ENCODE measurements around the gene TGOLN2. TPM values are rescaled to one million over a fixed set of nuclear protein-coding genes. Genes with fewer than 3 reads are reported as not detected.

The TGOLN2 gene
- total and polyA plus RNA-seq, 2 of the 13 experiments (the other 11 are each of a cell fraction or from before 2014, with no cell fraction given) = 99.6 to 155 TPM

GRCh38 chr2:85324639-85325465 lies 2.9 kb downstream of the TGOLN2 start (continued):
- TF ChIP-seq ARID3A (IDR thresholded peaks at IDR 0.05; ENCODE audit: low read depth, low read length) = peak; percentile 97
- no peak for TF ChIP-seq ZBTB8A (CRISPR knock-in tag; IDR thresholded peaks at IDR 0.05; ENCODE audit: borderline replicate concordance, low read depth)
- TF ChIP-seq POGZ (CRISPR knock-in tag; IDR thresholded peaks at IDR 0.05) = peak; percentile 62
- TF ChIP-seq SMAD3 (CRISPR knock-in tag; IDR thresholded peaks at IDR 0.05) = peak; percentile 40; the same call in 1 of the 2 replicates
- peak; percentile 24; the same call in 1 of the 2 replicates for TF ChIP-seq ZNF652 (CRISPR knock-in tag; IDR thresholded peaks at IDR 0.05; ENCODE audit: borderline replicate concordance, low read depth)
- TF ChIP-seq ZNF180 (CRISPR knock-in tag; IDR thresholded peaks at IDR 0.05; ENCODE audit: borderline replicate concordance, low read depth) = no peak
- TF ChIP-seq ZNF614 (CRISPR knock-in tag; IDR thresholded peaks at IDR 0.05; ENCODE audit: borderline replicate concordance) = peak; percentile 92
- peak; percentile 81 for TF ChIP-seq ATF7 (IDR thresholded peaks at IDR 0.05)
- TF ChIP-seq ATF7 (CRISPR knock-in tag; IDR thresholded peaks at IDR 0.05) = no peak
- 0 out of 2 replicates have a peak, but pooled peaks have one; percentile 50 for TF ChIP-seq HOXA5 (CRISPR knock-in tag; IDR thresholded peaks at IDR 0.05)
- TF ChIP-seq MED8 (CRISPR knock-in tag; IDR thresholded peaks at IDR 0.05; ENCODE audit: insufficient replicate concordance) = peak; percentile 51
- TF ChIP-seq ZNF124 (CRISPR knock-in tag; IDR thresholded peaks at IDR 0.05) = peak; percentile 44; the same call in 1 of the 2 replicates
- TF ChIP-seq ZNF749 (CRISPR knock-in tag; IDR thresholded peaks at IDR 0.05; ENCODE audit: borderline replicate concordance) = no peak
- no peak for TF ChIP-seq ZNF790 (CRISPR knock-in tag; IDR thresholded peaks at IDR 0.05; ENCODE audit: borderline replicate concordance)
- peak; percentile 29; the same call in 1 of the 2 replicates for TF ChIP-seq KDM3A (CRISPR knock-in tag; IDR thresholded peaks at IDR 0.05; ENCODE audit: low read depth)
- peak; percentile 32; the same call in 1 of the 2 replicates for TF ChIP-seq SIX1 (CRISPR knock-in tag; IDR thresholded peaks at IDR 0.05; ENCODE audit: borderline replicate concordance)
- no peak for TF ChIP-seq GPBP1L1 (CRISPR knock-in tag; IDR thresholded peaks at IDR 0.05)
- peak; percentile 39; the same call in 1 of the 2 replicates for TF ChIP-seq SRF (IDR thresholded peaks at IDR 0.05; ENCODE audit: low read depth, low read length)
- peak; percentile 76 to 78 for TF ChIP-seq POLR2A (IDR thresholded peaks at IDR 0.05; ENCODE audit: insufficient read depth in 1 of 2, low read depth in 2 of 2, low read length in 2 of 2)
- TF ChIP-seq SNAPC2 (CRISPR knock-in tag; IDR thresholded peaks at IDR 0.05) = peak; percentile 90; the same call in 1 of the 2 replicates
- TF ChIP-seq ATF7-NPFF (CRISPR knock-in tag; IDR thresholded peaks at IDR 0.05; ENCODE audit: low read depth) = peak; percentile 46; the same call in 1 of the 2 replicates
- peak; percentile 32; the same call in 1 of the 2 replicates for TF ChIP-seq ZNF607 (CRISPR knock-in tag; IDR thresholded peaks at IDR 0.05; ENCODE audit: borderline replicate concordance)
- TF ChIP-seq NONO (IDR thresholded peaks at IDR 0.05) = no peak
- peak; percentile 46; the same call in 1 of the 2 replicates for TF ChIP-seq NONO (CRISPR knock-in tag; conservative IDR thresholded peaks at IDR 0.05)
- no peak for TF ChIP-seq KAT7 (CRISPR knock-in tag; IDR thresholded peaks at IDR 0.05; ENCODE audit: borderline replicate concordance)
- peak; percentile 65 for TF ChIP-seq FOXK1 (CRISPR knock-in tag; IDR thresholded peaks at IDR 0.05; ENCODE audit: borderline replicate concordance, low read depth)
- peak; percentile 25; the same call in 1 of the 2 replicates for TF ChIP-seq REPIN1 (CRISPR knock-in tag; IDR thresholded peaks at IDR 0.05; ENCODE audit: borderline replicate concordance, low read depth)

Data from HepG2 (cell line).